AG04450 (cell line): ENCODE results near the gene ODC1. TPM values are rescaled to one million over a fixed set of nuclear protein-coding genes. Genes with fewer than 3 reads are reported as not detected.

ENCODE experiments used
- CTCF ChIA-PET: fragments of 300-600, 350-600 bp; formaldehyde crosslinking; extraction: SDS; loops from one replicate; lab custom pipeline; 2022; ENCODE audit warnings: antibody characterized with exemption, inconsistent platforms; lab: Charles Lee
- POLR2A ChIA-PET: fragments of 350-600 bp; formaldehyde crosslinking; extraction: SDS; loops from one replicate; lab custom pipeline; 2021; ENCODE audit warnings: antibody characterized with exemption, inconsistent platforms; lab: Yijun Ruan, JAX
- DNase-seq: peaks from one replicate; pipeline ENCODE4 v3.0.0-alpha.2; 2011; ENCODE audit warnings: low read depth, low spot score
- H3K27ac ChIP-seq: one replicate; pipeline ENCODE4 v1.5.1; 2012; ENCODE audit warnings: low read depth, low read length, control low read depth
- H3K27me3 ChIP-seq: one replicate; pipeline ENCODE4 v1.6.0; 2012; ENCODE audit warnings: low read length; ENCODE audit not compliant: control insufficient read depth, insufficient read depth
- H3K4me3 ChIP-seq: 2 replicates; pipeline ENCODE4 v1.5.1; 2011; ENCODE audit warnings: mild to moderate bottlenecking, low read depth, low read length, control low read depth
- H3K9me3 ChIP-seq: 2 replicates; pipeline ENCODE4 v1.5.1; 2012; ENCODE audit warnings: low read length; ENCODE audit not compliant: control insufficient read depth, insufficient read depth
- CTCF ChIP-seq: IDR thresholded peaks from 2 replicates; pipeline ENCODE4 v1.5.1; 2011; ENCODE audit warnings: low read depth, low read length, control low read depth, inconsistent platforms
- polyA plus RNA-seq: library from polyadenylated mRNA; depleted of rRNA; stranded (reverse); fragments of >200 nt; gene quantifications from 2 replicates; pipeline ENCODE4 v1.2.3, GENCODE V29; 2011

ODC1 gene
- polyA plus RNA-seq, 1 experiment: 168 TPM

DNA sequence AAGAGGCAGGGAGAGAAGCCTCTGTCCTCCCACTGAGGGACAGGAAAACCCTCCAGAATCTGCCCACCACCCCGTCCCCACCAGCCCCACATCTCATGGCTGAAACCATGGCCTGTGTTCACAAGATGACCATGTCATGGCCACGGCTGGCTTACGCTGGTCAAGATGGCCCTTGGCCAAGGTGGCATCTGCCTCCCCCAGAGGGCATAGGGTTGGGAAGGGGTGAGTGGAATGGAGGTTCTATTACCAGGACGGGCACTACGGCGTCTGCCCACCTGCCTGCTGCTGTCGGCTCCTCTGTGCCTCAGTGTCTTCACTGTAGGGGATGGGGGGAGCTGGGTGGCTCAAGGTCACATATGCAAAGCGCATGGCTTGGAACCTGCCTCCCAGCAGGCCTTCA is 19.8 kb downstream of the ODC1 start:
- Histone ChIP-seq H3K4me3 (no peak overlapping the region), H3K9me3 (no peaks in the 10 kb centered on the region; the same call in 1 of the 2 replicates), H3K27me3 (no peaks in the 10 kb centered on the region), H3K27ac (no peak overlapping the region)
- ChIA-PET CTCF (interaction anchor here (0.7 to 1.6 kb wide), 2 partner anchors 304 to 357 kb away, joined by 3 to 6 read pairs; no protein-coding TSS in a partner anchor), POLR2A (interaction anchor here (0.6 kb wide), 1 partner anchor 133 kb away, joined by 3 read pairs; no protein-coding TSS in a partner anchor)
- no peak for TF ChIP-seq CTCF
- no peak for DNase-seq

DNA sequence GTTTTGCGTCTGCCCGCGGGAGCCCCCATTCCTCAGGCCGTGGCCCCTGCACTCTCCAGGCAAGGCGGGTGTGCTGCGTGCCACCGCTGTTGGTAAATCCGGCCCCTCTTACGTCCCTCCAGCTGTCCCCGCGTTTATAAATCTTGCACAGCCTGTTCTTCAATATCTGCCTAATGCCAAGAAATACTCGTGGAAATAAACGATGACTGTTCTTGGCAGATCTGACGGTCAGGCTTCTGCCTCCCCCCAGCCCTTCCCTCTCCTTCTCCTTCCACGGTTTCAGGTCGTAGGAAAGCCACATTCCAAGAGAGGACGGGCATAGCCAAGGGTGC is 20.5 kb downstream of the ODC1 start:
- CTCF ChIA-PET: interaction anchor here (1.6 kb wide), 1 partner anchor 303 kb away, joined by 6 read pairs; no protein-coding TSS in a partner anchor

DNA sequence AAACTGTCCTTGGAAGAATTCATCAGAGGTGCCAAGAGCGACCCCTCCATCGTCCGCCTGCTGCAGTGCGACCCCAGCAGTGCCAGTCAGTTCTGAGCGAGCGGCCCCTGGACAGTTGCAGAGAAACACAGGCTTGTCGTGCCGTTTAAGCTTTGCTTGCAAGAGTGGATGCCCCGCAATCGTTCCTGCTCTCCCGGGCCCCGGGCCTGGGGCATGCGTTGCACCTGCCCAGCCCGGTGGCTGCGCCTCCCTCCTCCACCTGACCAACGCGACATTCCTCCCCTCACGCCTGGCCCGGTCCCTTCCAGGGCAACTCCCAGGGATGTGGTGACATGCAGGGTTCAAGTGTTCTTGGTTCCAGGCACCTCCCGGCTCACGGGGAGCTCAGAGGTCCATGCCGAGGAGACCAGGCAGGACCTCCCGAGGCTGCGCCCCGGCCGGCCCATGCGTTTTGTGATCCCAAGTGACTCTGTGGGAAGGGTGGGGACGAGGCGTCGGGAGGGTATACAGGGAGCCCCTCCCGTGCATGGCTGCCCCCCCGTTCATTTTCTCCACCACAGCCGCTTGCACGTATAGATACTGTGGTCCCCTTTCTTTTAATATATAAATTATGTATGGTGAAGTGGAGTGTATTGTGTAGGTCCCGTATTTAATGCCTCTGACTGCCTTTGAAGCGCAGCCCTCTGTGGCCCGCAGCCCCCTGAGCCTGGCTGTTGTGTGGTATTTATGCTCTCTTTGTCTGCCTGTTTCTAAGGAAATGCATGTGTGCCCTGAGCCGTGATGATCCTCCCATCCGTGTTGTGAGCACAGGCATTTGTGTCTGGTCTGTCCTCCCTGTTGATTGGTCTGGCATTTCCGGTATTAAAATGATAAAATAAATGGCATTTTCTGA is 21.2 kb downstream of the ODC1 start:
- CTCF ChIA-PET: interaction anchor here (0.6 to 1.4 kb wide), 3 partner anchors 8 to 125 kb away, joined by 4 to 6 read pairs (median 5); no protein-coding TSS in a partner anchor
- Histone ChIP-seq H3K9me3 (no peaks in the 10 kb centered on the region; the same call in 1 of the 2 replicates), H3K4me3 (no peak overlapping the region), H3K27me3 (no peaks in the 10 kb centered on the region), H3K27ac (no peak overlapping the region)
- POLR2A ChIA-PET: no interaction called here
- no peak for TF ChIP-seq CTCF
- no peak for DNase-seq

More for the DNA sequence above, 20.5 kb downstream of the ODC1 start:
- POLR2A ChIA-PET: no interaction called here
- no peak for TF ChIP-seq CTCF
- H3K27ac ChIP-seq: no peak overlapping the region
- no peak overlapping the region for H3K4me3 ChIP-seq
- H3K27me3 ChIP-seq: no peaks in the 10 kb centered on the region
- DNase-seq: no peak
- H3K9me3 ChIP-seq: no peaks in the 10 kb centered on the region; the same call in 1 of the 2 replicates

DNA sequence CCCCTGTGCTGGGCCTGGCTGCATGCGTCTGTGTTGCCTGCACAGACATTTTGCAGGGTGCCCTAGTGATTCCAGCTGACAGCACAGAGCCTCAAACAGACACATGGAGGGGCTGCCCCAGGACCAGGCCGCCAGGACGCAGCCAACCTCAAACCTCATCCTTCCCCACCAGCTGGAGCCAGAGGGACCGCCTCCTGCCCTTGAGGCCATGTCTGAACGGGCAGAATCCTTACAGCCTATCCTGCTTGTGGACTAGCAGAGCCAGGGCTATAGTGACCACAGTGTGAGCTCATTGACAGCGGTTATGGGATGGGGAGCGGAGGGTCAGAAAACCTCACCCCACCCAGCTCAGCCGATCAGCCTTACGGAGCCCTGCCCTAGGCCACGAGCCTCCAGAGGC is 22.4 kb downstream of the ODC1 start:
- no peak overlapping the region for H3K27ac ChIP-seq
- POLR2A ChIA-PET: no interaction called here
- CTCF ChIA-PET: interaction anchor here (1.2 to 2.3 kb wide), 3 partner anchors 9 to 17 kb away, joined by 4 to 10 read pairs (median 6); no protein-coding TSS in a partner anchor
- TF ChIP-seq CTCF: no peak
- no peak overlapping the region for H3K4me3 ChIP-seq
- H3K27me3 ChIP-seq: no peaks in the 10 kb centered on the region
- DNase-seq: no peak
- H3K9me3 ChIP-seq: no peaks in the 10 kb centered on the region; the same call in 1 of the 2 replicates
